ENCODE results near the gene VSNL1.

Gene VSNL1

DNA sequence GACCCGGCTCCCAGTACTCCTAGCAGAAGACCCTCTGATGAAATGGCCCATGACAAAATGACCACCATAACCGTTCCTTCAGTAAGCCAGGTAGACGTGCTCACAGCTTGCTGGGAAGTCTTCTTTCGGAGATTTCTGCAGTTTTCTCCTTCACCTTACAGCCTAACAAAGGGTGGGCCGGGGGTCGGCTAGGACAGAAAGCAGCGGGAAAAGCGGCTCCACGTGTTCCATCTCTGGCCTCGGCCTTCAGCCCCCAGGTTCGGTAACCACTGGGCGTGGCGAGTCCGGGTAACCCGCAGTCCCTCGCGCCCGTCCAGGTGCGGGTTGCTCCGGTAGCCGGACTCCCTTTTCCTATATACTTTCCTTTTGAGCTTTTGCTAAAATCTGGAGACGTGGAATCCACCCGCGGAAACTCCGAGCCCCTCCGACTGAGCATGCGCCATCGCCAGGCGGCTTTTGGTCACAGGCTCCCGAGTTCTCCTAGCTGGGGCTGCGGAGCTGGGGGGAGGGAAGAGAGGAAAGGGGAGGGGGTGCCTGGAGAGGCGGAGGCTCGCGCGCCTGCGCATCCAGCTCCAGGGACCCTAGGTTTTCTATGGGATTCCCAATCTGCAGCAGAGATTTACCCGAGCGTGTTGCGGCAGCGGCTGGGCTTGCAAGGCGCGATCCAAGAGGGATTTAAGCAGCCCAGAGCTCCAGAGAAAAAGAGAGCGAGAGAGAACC is at the start of gene VSNL1:
VSNL1 (plus strand) TSS at position 604 of the 720 bp plus-strand sequence. CDS start 51,379 bp downstream, outside the sequence.
- Histone ChIP-seq H3K4me1 (ENCODE audit: control insufficient read depth in 1 of 2, insufficient read depth in 2 of 2, low read length in 2 of 2) (peaks cover 0 to 32% of the 10 kb centered on the region in 2 donors), H3K36me3 (ENCODE audit: control insufficient read depth in 1 of 2, insufficient read depth in 2 of 2, low read length in 2 of 2) (no peaks in the 10 kb centered on the region), H3K4me3 (ENCODE audit: low read depth in 1 of 2, low read length in 2 of 2) (peak within 1 kb of the TSS; percentile 59 to 82), H3K9me3 (ENCODE audit: control insufficient read depth in 1 of 2, low read length in 2 of 2) (no peaks in the 10 kb centered on the region), H3K27ac (ENCODE audit: low read length) (no peak within 1 kb of the TSS), H3K27me3 (ENCODE audit: low read depth, low read length) (peaks cover 21% of the 10 kb centered on the region)

DNA sequence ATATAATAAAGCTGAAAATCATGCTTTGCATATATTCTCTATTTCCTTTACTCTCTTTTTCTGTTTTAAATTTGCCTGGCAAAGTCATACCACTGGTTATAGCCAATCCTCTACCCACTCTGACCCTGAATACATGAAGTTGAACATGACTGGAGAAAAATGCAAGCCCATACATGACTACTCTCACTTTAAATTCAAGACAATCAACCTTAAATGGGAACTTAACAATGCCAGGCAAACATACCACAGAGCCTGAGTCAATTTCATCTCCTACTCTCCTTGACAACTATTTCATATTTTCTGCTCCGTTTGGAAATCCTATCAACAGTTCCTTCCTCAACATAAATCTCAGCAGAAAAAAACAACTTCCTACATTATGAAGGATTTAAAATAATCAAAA is 44.9 kb upstream of the VSNL1 start:
- Histone ChIP-seq H3K27me3 (ENCODE audit: low read depth, low read length) (no peaks in the 10 kb centered on the region), H3K4me1 (ENCODE audit: control insufficient read depth in 1 of 2, insufficient read depth in 2 of 2, low read length in 2 of 2) (no peaks in the 10 kb centered on the region), H3K36me3 (ENCODE audit: control insufficient read depth in 1 of 2, insufficient read depth in 2 of 2, low read length in 2 of 2) (no peaks in the 10 kb centered on the region), H3K27ac (ENCODE audit: low read length) (no peak overlapping the region), H3K9me3 (ENCODE audit: control insufficient read depth in 1 of 2, low read length in 2 of 2) (no peaks in the 10 kb centered on the region), H3K4me3 (ENCODE audit: low read depth in 1 of 2, low read length in 2 of 2) (no peak overlapping the region)

DNA sequence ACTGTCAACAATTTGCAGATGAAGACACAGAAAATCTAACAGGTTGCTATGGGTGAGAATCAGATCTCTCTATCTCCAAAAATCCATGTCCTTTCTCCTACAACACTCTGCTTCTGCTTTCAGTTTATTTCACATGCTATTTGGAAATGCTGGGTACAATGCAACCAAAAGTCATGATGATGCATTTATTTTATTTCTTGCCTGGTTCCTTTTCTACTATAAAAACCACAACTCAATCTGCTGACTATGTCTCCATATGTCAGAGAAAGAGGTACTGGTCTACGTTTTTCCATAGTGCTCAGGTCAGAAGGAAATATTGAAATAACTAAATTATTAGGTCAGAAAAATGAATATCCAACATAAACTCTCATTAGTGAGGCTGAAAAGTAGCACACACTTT is 42.8 kb upstream of the VSNL1 start:
- Histone ChIP-seq H3K4me1 (ENCODE audit: control insufficient read depth in 1 of 2, insufficient read depth in 2 of 2, low read length in 2 of 2) (no peaks in the 10 kb centered on the region), H3K36me3 (ENCODE audit: control insufficient read depth in 1 of 2, insufficient read depth in 2 of 2, low read length in 2 of 2) (no peaks in the 10 kb centered on the region), H3K4me3 (ENCODE audit: low read depth in 1 of 2, low read length in 2 of 2) (no peak overlapping the region), H3K27ac (ENCODE audit: low read length) (no peak overlapping the region), H3K27me3 (ENCODE audit: low read depth, low read length) (no peaks in the 10 kb centered on the region), H3K9me3 (ENCODE audit: control insufficient read depth in 1 of 2, low read length in 2 of 2) (no peaks in the 10 kb centered on the region)

DNA sequence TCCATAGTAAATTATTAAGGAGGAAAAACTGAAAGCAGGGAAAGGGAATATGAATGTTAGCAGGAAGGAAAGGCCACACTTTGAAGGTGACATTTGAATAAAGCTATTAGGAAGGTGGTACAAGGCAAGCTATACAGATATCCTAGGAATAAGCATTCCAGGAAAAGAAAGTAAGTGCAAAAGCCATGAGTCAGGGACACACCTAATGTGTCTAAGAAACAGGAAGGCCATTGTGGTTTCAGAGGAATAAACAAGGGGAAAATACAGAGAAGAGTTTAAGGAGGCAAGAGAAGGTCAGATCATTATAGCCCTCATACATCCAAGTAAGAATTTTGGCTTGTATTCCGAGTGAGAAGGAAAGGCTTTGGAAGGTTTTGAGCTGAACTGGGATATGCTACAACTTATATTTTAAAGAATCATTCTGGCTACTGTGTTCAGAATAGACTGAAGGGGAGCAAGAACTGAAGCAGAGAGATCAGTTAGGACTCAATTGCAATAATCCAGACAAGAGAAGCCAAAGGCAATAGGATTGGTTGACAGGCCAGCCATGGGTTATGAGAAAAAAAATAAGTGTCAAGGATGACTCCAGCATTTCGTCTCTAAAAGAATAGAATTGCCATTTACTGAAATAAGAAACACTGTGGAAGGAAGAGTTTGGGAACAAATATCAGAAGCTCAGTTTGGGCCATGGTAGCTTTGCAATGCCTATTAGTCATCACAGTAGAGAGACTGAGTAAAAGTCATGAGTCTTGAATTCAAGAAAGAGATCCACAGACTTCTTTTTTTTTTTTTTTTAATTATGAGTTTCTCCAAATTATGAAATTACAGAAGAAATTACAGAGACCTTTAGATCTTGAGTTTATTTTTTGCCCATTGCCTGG is 33.5 kb upstream of the VSNL1 start:
- no peaks in the 10 kb centered on the region for H3K4me1 ChIP-seq (ENCODE audit: control insufficient read depth in 1 of 2, insufficient read depth in 2 of 2, low read length in 2 of 2)
- no peaks in the 10 kb centered on the region for H3K36me3 ChIP-seq (ENCODE audit: control insufficient read depth in 1 of 2, insufficient read depth in 2 of 2, low read length in 2 of 2)
- no peaks in the 10 kb centered on the region for H3K9me3 ChIP-seq (ENCODE audit: control insufficient read depth in 1 of 2, low read length in 2 of 2)
- H3K27ac ChIP-seq (ENCODE audit: low read length): no peak overlapping the region
- no peak overlapping the region for H3K4me3 ChIP-seq (ENCODE audit: low read depth in 1 of 2, low read length in 2 of 2)
- no peaks in the 10 kb centered on the region for H3K27me3 ChIP-seq (ENCODE audit: low read depth, low read length)

DNA sequence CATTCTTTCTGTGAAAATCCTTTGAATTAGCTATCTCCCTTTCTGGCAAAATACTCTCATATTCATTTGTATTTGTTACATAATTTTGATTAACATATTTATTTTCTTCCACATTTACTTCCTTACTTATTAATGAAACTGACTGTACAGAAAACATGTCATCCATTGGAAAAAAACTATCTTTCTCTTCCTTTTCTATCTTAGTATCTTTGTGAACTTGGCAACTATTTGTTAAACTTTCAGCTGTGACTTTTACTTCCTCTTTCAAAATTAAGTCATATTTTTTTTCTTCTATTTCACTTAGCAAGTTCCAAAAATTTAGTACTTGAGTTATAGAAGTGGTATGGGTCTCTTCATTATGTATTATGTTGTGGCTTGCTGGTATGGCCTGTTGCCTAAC is 24.8 kb upstream of the VSNL1 start:
- no peak overlapping the region for H3K4me3 ChIP-seq (ENCODE audit: low read depth in 1 of 2, low read length in 2 of 2)

DNA sequence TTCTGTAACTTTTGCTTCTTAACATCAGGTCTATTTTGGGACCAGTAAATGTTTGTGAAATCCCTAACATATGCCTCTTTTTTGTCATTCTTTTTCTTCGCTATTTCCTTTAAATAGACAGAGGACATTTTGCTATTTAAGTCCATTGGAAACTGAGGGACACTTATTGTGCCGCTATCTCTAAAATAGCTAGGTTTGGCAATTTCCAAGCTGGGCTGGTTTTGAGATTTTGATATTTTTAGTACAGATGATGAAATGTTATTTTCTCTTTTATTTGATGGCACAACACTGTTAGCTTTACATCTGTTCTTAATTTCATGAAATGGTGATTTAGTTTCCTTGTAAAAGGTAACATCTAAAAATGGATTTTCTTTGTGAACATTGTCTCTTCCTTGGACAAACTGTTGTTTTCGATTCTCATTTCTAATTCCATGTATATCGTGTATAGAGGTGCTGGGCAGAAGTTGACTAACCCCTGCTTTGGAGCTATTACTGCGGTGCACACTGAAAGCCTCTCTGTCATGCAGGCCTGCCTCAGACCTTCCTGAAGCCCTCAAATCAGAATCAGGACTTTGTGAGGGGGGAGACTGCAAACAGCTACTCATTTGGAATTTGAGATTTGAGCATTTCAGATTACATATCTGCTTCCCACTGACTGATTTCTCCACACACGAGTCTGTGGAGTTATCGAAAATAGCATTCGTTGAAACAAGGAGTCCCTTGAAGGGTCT is 22.9 kb upstream of the VSNL1 start:
- peaks cover 0 to 4% of the 10 kb centered on the region in 2 donors for H3K4me1 ChIP-seq (ENCODE audit: control insufficient read depth in 1 of 2, insufficient read depth in 2 of 2, low read length in 2 of 2)
- H3K27me3 ChIP-seq (ENCODE audit: low read depth, low read length): no peaks in the 10 kb centered on the region
- peak overlapping the region; percentile 66 to 70 for H3K4me3 ChIP-seq (ENCODE audit: low read depth in 1 of 2, low read length in 2 of 2)
- no peaks in the 10 kb centered on the region for H3K9me3 ChIP-seq (ENCODE audit: control insufficient read depth in 1 of 2, low read length in 2 of 2)
- no peaks in the 10 kb centered on the region for H3K36me3 ChIP-seq (ENCODE audit: control insufficient read depth in 1 of 2, insufficient read depth in 2 of 2, low read length in 2 of 2)
- peak overlapping the region; percentile 66 for H3K27ac ChIP-seq (ENCODE audit: low read length)

More for the DNA sequence above, 24.8 kb upstream of the VSNL1 start:
- Histone ChIP-seq H3K36me3 (ENCODE audit: control insufficient read depth in 1 of 2, insufficient read depth in 2 of 2, low read length in 2 of 2) (no peaks in the 10 kb centered on the region), H3K9me3 (ENCODE audit: control insufficient read depth in 1 of 2, low read length in 2 of 2) (no peaks in the 10 kb centered on the region), H3K27ac (ENCODE audit: low read length) (no peak overlapping the region), H3K4me1 (ENCODE audit: control insufficient read depth in 1 of 2, insufficient read depth in 2 of 2, low read length in 2 of 2) (peaks cover 0 to 4% of the 10 kb centered on the region in 2 donors), H3K27me3 (ENCODE audit: low read depth, low read length) (no peaks in the 10 kb centered on the region)

DNA sequence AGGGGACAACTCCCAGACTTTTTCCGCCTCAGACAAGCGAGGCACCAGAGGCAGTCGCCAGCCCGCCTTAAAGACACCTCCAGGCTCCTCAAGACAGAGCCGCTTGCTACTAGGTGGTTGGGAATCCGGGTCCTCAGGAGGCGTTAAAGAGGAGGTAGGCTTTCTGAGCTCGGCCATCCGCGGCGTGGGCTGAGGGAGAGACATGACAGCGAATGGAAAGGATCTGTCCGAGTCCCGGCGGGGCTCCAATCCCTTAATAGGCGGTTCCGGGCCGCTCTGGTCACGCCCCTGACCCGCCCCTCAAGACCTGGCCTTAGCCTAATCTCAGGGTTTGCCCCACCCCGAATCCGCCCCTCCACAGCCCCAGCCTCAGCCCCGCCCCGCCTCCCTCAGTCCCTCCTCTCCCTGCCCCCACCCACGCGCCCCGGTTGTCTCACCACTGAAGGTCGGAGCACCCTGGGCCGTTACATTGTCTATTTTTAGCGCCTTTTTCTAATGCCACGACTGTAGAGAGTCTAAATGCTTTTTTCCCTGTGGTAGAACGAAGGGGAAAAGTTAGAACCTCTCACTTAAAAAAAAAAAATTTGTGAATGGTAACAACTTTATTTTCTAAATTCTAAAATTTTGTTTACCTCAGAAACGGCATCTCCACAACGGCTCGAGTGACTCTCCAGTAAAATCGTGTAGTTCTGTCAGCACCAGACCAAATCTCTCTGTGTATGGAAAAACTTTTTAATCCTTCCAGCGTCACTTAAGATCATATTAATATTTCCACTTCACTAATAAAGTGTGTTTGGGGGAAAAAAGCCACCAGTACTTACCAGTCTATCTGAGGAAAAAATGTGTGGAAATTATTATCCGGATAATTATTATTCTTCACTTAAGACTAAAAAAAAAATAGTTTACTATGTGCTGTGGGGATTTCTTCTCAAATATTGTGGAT is 22.0 kb upstream of the VSNL1 start, which contains the start of gene RAD51AP2:
RAD51AP2 (minus strand) TSS at position 229 of the 943 bp plus-strand sequence; CDS start at position 204, 25 bp downstream.
- Histone ChIP-seq H3K4me3 (ENCODE audit: low read depth in 1 of 2, low read length in 2 of 2) (peak within 1 kb of the TSS; percentile 66 to 70), H3K4me1 (ENCODE audit: control insufficient read depth in 1 of 2, insufficient read depth in 2 of 2, low read length in 2 of 2) (peaks cover 0 to 4% of the 10 kb centered on the region in 2 donors), H3K27me3 (ENCODE audit: low read depth, low read length) (no peaks in the 10 kb centered on the region), H3K27ac (ENCODE audit: low read length) (peak within 1 kb of the TSS; percentile 66), H3K9me3 (ENCODE audit: control insufficient read depth in 1 of 2, low read length in 2 of 2) (no peaks in the 10 kb centered on the region), H3K36me3 (ENCODE audit: control insufficient read depth in 1 of 2, insufficient read depth in 2 of 2, low read length in 2 of 2) (no peaks in the 10 kb centered on the region)

DNA sequence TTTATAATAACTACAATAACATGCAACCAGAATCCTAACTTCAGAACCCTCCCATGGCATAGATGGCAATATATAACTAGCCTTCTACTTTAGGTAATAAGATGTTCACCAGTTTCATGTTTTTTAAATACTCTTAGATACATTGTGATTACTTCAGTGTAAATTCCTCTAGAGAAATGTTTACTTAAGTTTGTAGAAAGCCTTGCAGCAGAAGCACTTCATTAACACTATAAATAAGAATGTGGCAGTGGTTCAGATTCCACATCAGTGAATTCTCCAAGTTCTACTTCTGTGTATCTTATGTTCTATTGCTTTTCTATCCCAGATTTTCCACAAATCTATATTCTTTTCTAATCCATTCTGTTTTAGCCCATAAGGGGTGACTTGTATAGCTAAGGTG is 21.0 kb upstream of the VSNL1 start:
- H3K4me3 ChIP-seq (ENCODE audit: low read depth in 1 of 2, low read length in 2 of 2): no peak overlapping the region
- peaks cover 0 to 4% of the 10 kb centered on the region in 2 donors for H3K4me1 ChIP-seq (ENCODE audit: control insufficient read depth in 1 of 2, insufficient read depth in 2 of 2, low read length in 2 of 2)
- no peaks in the 10 kb centered on the region for H3K36me3 ChIP-seq (ENCODE audit: control insufficient read depth in 1 of 2, insufficient read depth in 2 of 2, low read length in 2 of 2)
- no peaks in the 10 kb centered on the region for H3K27me3 ChIP-seq (ENCODE audit: low read depth, low read length)
- H3K9me3 ChIP-seq (ENCODE audit: control insufficient read depth in 1 of 2, low read length in 2 of 2): no peaks in the 10 kb centered on the region
- no peak overlapping the region for H3K27ac ChIP-seq (ENCODE audit: low read length)

DNA sequence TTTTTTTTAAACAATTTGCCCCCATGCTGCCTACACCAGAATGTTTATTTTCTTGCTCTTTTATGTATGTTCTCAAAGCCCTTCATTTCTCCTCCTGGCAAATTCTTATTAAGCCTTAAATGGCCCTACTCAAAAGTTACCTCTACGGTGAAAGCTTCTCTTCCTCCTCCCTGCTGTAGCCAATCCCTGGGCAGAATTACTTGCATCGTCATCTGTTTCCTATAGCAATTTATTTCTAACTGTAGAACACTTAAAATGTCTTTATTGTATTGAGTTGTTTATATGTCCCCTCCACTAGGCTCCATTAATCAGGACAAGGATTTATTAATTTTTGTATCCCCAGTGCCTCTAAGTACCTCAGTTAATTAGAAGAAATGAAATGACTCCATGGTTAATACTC is 19.7 kb upstream of the VSNL1 start:
- no peaks in the 10 kb centered on the region for H3K27me3 ChIP-seq (ENCODE audit: low read depth, low read length)
- no peaks in the 10 kb centered on the region for H3K36me3 ChIP-seq (ENCODE audit: control insufficient read depth in 1 of 2, insufficient read depth in 2 of 2, low read length in 2 of 2)
- peaks cover 0 to 4% of the 10 kb centered on the region in 2 donors for H3K4me1 ChIP-seq (ENCODE audit: control insufficient read depth in 1 of 2, insufficient read depth in 2 of 2, low read length in 2 of 2)
- no peak overlapping the region for H3K27ac ChIP-seq (ENCODE audit: low read length)
- no peak overlapping the region for H3K4me3 ChIP-seq (ENCODE audit: low read depth in 1 of 2, low read length in 2 of 2)
- H3K9me3 ChIP-seq (ENCODE audit: control insufficient read depth in 1 of 2, low read length in 2 of 2): no peaks in the 10 kb centered on the region

DNA sequence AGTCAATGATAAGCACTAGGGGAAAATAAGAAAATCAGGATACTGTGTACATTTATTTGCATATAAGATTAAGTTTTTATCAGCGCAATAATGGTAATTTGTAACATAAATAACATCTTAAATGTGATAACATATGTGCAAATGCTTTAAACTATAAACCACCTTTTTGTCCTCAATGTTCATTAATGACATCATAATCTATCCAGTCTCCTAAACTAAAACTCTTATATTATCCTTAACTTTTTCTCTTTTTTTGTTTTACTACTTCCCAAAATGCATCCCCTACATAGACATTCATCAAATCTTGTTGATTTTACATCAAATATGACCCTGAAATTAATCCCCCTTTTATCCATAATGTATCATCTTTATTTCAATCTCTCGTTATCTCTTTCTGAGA is 18.9 kb upstream of the VSNL1 start:
- Histone ChIP-seq H3K36me3 (ENCODE audit: control insufficient read depth in 1 of 2, insufficient read depth in 2 of 2, low read length in 2 of 2) (no peaks in the 10 kb centered on the region), H3K9me3 (ENCODE audit: control insufficient read depth in 1 of 2, low read length in 2 of 2) (no peaks in the 10 kb centered on the region), H3K27me3 (ENCODE audit: low read depth, low read length) (no peaks in the 10 kb centered on the region), H3K4me1 (ENCODE audit: control insufficient read depth in 1 of 2, insufficient read depth in 2 of 2, low read length in 2 of 2) (peaks cover 0 to 4% of the 10 kb centered on the region in 2 donors), H3K4me3 (ENCODE audit: low read depth in 1 of 2, low read length in 2 of 2) (no peak overlapping the region), H3K27ac (ENCODE audit: low read length) (no peak overlapping the region)

Measured in muscle layer of duodenum (tissue), 2 donors.